Liver (tissue), 9 donors: Measurements from ENCODE around the gene EXD3. TPM values are rescaled to one million over a fixed set of nuclear protein-coding genes. Genes with fewer than 3 reads are reported as not detected.

Experiments
- DNase-seq: peaks from one replicate; pipeline ENCODE4 v3.0.0-alpha.2; 2017; ENCODE audit warnings: low spot score
- H3K27ac ChIP-seq, 2 donors: one replicate each; pipeline ENCODE4 v1.7.0; 2013; ENCODE audit warnings: inconsistent platforms in 2 of 2, low read length in 2 of 2, control low read depth in 1 of 2, low read depth in 1 of 2, mild to moderate bottlenecking in 1 of 2
- H3K27me3 ChIP-seq, 4 donors: one replicate each; pipeline versions ENCODE4 v1.6.1 to v1.7.0; 2013; ENCODE audit warnings: low read length in 3 of 4, inconsistent platforms in 1 of 4, mild to moderate bottlenecking in 1 of 4, moderate library complexity in 1 of 4; ENCODE audit not compliant: control insufficient read depth in 4 of 4, insufficient read depth in 4 of 4
- H3K36me3 ChIP-seq, 4 donors: one replicate each; pipeline versions ENCODE4 v1.6.1 to v1.7.0; 2013; ENCODE audit warnings: low read length in 3 of 4, mild to moderate bottlenecking in 3 of 4, low read depth in 1 of 4, moderate library complexity in 1 of 4; ENCODE audit not compliant: control insufficient read depth in 4 of 4, insufficient read depth in 3 of 4
- H3K4me1 ChIP-seq, 4 donors: one replicate each; pipeline versions ENCODE4 v1.6.1 to v1.7.0; 2013; ENCODE audit warnings: low read length in 3 of 4, mild to moderate bottlenecking in 3 of 4, moderate library complexity in 1 of 4; ENCODE audit not compliant: control insufficient read depth in 4 of 4, insufficient read depth in 4 of 4
- H3K4me3 ChIP-seq, 3 donors: one replicate each; pipeline versions ENCODE4 v1.6.1 to v1.7.0; 2013; ENCODE audit warnings: low read length in 3 of 3, control low read depth in 1 of 3, low read depth in 1 of 3, mild to moderate bottlenecking in 1 of 3
- H3K9ac ChIP-seq, 2 donors: one replicate each; pipeline ENCODE4 v1.7.0; 2013; ENCODE audit warnings: low read length in 2 of 2, mild to moderate bottlenecking in 2 of 2, moderate library complexity in 2 of 2, control low read depth in 1 of 2, low read depth in 1 of 2
- H3K9me3 ChIP-seq, 4 donors: one replicate each; pipeline versions ENCODE4 v1.6.1 to v1.7.0; 2013; ENCODE audit warnings: low read length in 3 of 4; ENCODE audit not compliant: control insufficient read depth in 4 of 4
- CTCF ChIP-seq: fragments of 150-350 bp; IDR thresholded peaks from 2 replicates; pipeline ENCODE4 v1.5.1; 2017; ENCODE audit warnings: improper control_type of control experiment, low read depth, low read length; ENCODE audit not compliant: missing input control
- EGR1 ChIP-seq, 2 donors: IDR thresholded peaks; 2 replicates each; pipeline ENCODE4 v1.6.1; 2016 to 2018; ENCODE audit warnings: antibody characterized with exemption in 2 of 2, low read depth in 2 of 2
- FOXA2 ChIP-seq: IDR thresholded peaks from 2 replicates; pipeline ENCODE4 v1.6.1; 2016; ENCODE audit warnings: antibody characterized with exemption
- GABPA ChIP-seq, 2 donors: IDR thresholded peaks in 1 of 2; conservative IDR thresholded peaks in 1 of 2; 2 replicates each; pipeline ENCODE4 v1.6.1; 2016; ENCODE audit warnings: antibody characterized with exemption in 2 of 2, mild to moderate bottlenecking in 1 of 2, moderate library complexity in 1 of 2
- HNF4A ChIP-seq, 2 donors: conservative IDR thresholded peaks; 2 replicates each; pipeline ENCODE4 v1.6.1; 2016; ENCODE audit warnings: antibody characterized with exemption in 2 of 2, mild to moderate bottlenecking in 2 of 2
- HNF4G ChIP-seq: IDR thresholded peaks from 2 replicates; pipeline ENCODE4 v1.6.1; 2016; ENCODE audit warnings: antibody characterized with exemption
- JUND ChIP-seq, 2 donors: IDR thresholded peaks; 2 replicates each; pipeline ENCODE4 v1.6.1; 2016; ENCODE audit warnings: antibody characterized with exemption in 2 of 2
- NR2F2 ChIP-seq: IDR thresholded peaks from 2 replicates; pipeline ENCODE4 v1.6.1; 2016; ENCODE audit warnings: antibody characterized with exemption
- RXRA ChIP-seq, 2 donors: IDR thresholded peaks; 2 replicates each; pipeline ENCODE4 v1.6.1; 2017 to 2018; ENCODE audit warnings: antibody characterized with exemption in 2 of 2, mild to moderate bottlenecking in 1 of 2
- SP1 ChIP-seq: IDR thresholded peaks from 2 replicates; pipeline ENCODE4 v1.6.1; 2018; ENCODE audit warnings: antibody characterized with exemption, mild to moderate bottlenecking
- TAF1 ChIP-seq: conservative IDR thresholded peaks from 2 replicates; pipeline ENCODE4 v1.6.1; 2016; ENCODE audit warnings: antibody characterized with exemption, mild to moderate bottlenecking
- YY1 ChIP-seq: IDR thresholded peaks from 2 replicates; pipeline ENCODE4 v1.6.1; 2016; ENCODE audit warnings: antibody characterized with exemption, mild to moderate bottlenecking
- WGBS: extraction: QIAGEN DNeasy Blood & Tissue Kit; methylation state at CpG from one replicate; pipeline ENCODE4 v1.1.7; 2013; 5-methylcytosine and 5-hydroxymethylcytosine counted together
- polyA plus RNA-seq, 2 donors: library from polyadenylated mRNA; stranded (reverse) in 1 of 2; unstranded in 1 of 2; fragments of 200-250 nt in 1 of 2; fragments of >200 nt in 1 of 2; fragmentation: Nextera tagmentation in 1 of 2; extraction: Ambion mirVana in 1 of 2; gene quantifications; one replicate each; pipeline versions ENCODE4 v1.2.1 to v1.2.3, GENCODE V29; 2013 to 2015
- total RNA-seq, 2 donors: library from RNA; depleted of rRNA; stranded (reverse); fragments of >200 nt; gene quantifications; one replicate each; pipeline ENCODE4 v1.2.3, GENCODE V29; 2014
- TF ChIP-seq, protein P1 (sequence below): IDR thresholded peaks from 2 replicates; pipeline ENCODE4 v1.6.1; 2016; ENCODE audit warnings: antibody characterized with exemption
- TF ChIP-seq, protein P2 (sequence below): IDR thresholded peaks from 2 replicates; pipeline ENCODE4 v1.6.1; 2016; ENCODE audit warnings: antibody characterized with exemption, mild to moderate bottlenecking
- TF ChIP-seq, protein P3 (sequence below): IDR thresholded peaks from 2 replicates; pipeline ENCODE4 v1.6.1; 2016; ENCODE audit warnings: antibody characterized with exemption
- donor health status: healthy.
- donor health status: healthy.
- donor health status: healthy.
- donor health status: healthy.
- donor health status: healthy.

The EXD3 gene
- total and polyA plus RNA-seq, 4 donors: 2.5 to 6.7 (median 3.7) TPM

DNA sequence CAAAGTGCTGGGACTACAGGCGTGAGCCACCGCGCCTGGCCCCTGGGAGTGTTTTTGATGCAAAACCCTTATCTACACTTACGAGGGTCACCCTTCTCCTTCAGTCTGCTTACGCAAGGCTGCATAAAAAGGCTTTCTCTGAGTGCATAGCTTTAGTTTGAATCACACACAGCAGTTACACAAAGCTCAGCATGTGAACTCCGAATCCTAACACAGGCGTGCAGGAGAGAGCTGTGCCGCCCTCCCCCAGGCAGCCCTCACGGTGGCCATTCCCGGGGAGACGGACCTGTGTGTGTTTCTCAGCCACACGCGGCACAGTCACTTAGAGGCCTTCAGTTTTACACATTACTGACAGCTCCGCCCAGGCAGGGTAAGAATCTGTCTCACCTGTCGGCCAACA lies 26.7 kb downstream of the EXD3 start:
- no peak for DNase-seq
- WGBS: 92% methylated on average over 15 of the region's 15 CpGs
- H3K9ac ChIP-seq: no peak overlapping the region

GRCh38 chr9:137395666-137396010 lies 27.3 kb downstream of the EXD3 start:
- DNase-seq: no peak
- H3K9me3 ChIP-seq: no peaks in the 10 kb centered on the region
- H3K4me1 ChIP-seq: peaks cover 0 to 6% (median 3%) of the 10 kb centered on the region in 4 donors
- H3K36me3 ChIP-seq: peaks cover 0 to 5% (median 1%) of the 10 kb centered on the region in 4 donors
- H3K27me3 ChIP-seq: no peaks in the 10 kb centered on the region
- no peak overlapping the region for H3K27ac ChIP-seq
- H3K9ac ChIP-seq: no peak overlapping the region
- H3K4me3 ChIP-seq: no peak overlapping the region
- 94% methylated on average over 11 of the region's 11 CpGs for WGBS
- TF ChIP-seq FOXA2 (no peak), JUND (IDR thresholded peaks at IDR 0.05) (no peak), RXRA (IDR thresholded peaks at IDR 0.05) (no peak), HNF4A (conservative IDR thresholded peaks at IDR 0.05) (no peak), CTCF (no peak), EGR1 (IDR thresholded peaks at IDR 0.05; ENCODE audit: low read depth in 2 of 2) (no peak), YY1 (no peak), TAF1 (no peak)
- TF ChIP-seq, protein P1, sequence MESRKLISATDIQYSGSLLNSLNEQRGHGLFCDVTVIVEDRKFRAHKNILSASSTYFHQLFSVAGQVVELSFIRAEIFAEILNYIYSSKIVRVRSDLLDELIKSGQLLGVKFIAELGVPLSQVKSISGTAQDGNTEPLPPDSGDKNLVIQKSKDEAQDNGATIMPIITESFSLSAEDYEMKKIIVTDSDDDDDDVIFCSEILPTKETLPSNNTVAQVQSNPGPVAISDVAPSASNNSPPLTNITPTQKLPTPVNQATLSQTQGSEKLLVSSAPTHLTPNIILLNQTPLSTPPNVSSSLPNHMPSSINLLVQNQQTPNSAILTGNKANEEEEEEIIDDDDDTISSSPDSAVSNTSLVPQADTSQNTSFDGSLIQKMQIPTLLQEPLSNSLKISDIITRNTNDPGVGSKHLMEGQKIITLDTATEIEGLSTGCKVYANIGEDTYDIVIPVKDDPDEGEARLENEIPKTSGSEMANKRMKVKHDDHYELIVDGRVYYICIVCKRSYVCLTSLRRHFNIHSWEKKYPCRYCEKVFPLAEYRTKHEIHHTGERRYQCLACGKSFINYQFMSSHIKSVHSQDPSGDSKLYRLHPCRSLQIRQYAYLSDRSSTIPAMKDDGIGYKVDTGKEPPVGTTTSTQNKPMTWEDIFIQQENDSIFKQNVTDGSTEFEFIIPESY: no peak
- TF ChIP-seq, protein P2, sequence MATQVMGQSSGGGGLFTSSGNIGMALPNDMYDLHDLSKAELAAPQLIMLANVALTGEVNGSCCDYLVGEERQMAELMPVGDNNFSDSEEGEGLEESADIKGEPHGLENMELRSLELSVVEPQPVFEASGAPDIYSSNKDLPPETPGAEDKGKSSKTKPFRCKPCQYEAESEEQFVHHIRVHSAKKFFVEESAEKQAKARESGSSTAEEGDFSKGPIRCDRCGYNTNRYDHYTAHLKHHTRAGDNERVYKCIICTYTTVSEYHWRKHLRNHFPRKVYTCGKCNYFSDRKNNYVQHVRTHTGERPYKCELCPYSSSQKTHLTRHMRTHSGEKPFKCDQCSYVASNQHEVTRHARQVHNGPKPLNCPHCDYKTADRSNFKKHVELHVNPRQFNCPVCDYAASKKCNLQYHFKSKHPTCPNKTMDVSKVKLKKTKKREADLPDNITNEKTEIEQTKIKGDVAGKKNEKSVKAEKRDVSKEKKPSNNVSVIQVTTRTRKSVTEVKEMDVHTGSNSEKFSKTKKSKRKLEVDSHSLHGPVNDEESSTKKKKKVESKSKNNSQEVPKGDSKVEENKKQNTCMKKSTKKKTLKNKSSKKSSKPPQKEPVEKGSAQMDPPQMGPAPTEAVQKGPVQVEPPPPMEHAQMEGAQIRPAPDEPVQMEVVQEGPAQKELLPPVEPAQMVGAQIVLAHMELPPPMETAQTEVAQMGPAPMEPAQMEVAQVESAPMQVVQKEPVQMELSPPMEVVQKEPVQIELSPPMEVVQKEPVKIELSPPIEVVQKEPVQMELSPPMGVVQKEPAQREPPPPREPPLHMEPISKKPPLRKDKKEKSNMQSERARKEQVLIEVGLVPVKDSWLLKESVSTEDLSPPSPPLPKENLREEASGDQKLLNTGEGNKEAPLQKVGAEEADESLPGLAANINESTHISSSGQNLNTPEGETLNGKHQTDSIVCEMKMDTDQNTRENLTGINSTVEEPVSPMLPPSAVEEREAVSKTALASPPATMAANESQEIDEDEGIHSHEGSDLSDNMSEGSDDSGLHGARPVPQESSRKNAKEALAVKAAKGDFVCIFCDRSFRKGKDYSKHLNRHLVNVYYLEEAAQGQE: no peak
- TF ChIP-seq, protein P3, sequence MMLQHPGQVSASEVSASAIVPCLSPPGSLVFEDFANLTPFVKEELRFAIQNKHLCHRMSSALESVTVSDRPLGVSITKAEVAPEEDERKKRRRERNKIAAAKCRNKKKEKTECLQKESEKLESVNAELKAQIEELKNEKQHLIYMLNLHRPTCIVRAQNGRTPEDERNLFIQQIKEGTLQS: no peak

More for the DNA sequence above, 26.7 kb downstream of the EXD3 start:
- H3K4me1 ChIP-seq: peaks cover 0 to 6% (median 3%) of the 10 kb centered on the region in 4 donors
- H3K9me3 ChIP-seq: no peaks in the 10 kb centered on the region
- TF ChIP-seq, protein P3: no peak
- TF ChIP-seq GABPA (IDR thresholded peaks at IDR 0.05 in 1 of 2, conservative IDR thresholded peaks at IDR 0.05 in 1 of 2) (no peak), TAF1 (no peak), HNF4G (no peak), EGR1 (IDR thresholded peaks at IDR 0.05; ENCODE audit: low read depth in 2 of 2) (no peak), YY1 (no peak), HNF4A (conservative IDR thresholded peaks at IDR 0.05) (no peak), FOXA2 (no peak), SP1 (no peak), NR2F2 (no peak), RXRA (IDR thresholded peaks at IDR 0.05) (no peak)
- TF ChIP-seq, protein P2: no peak
- TF ChIP-seq, protein P1: no peak
- no peaks in the 10 kb centered on the region for H3K27me3 ChIP-seq
- H3K36me3 ChIP-seq: peaks cover 0 to 5% (median 1%) of the 10 kb centered on the region in 4 donors
- no peak overlapping the region for H3K4me3 ChIP-seq
- no peak overlapping the region for H3K27ac ChIP-seq
